H9 (cell line): ENCODE measurements around the gene ZNF709. TPM values are rescaled to one million over a fixed set of nuclear protein-coding genes. Genes with fewer than 3 reads are reported as not detected.
A peak's percentile ranks its signal among the peaks of the same experiment; 100 is the strongest.
"Not testable (repeated sequence)": the region's sequence is repeated elsewhere in the genome, so short reads cannot be mapped to it uniquely, and the experiment has no call there.

Experiments used
- DNase-seq: peaks from one replicate; pipeline ENCODE4 v3.0.0-alpha.2; 2017
- H2AFZ ChIP-seq: one replicate; pipeline ENCODE4 v1.6.1; 2013; ENCODE audit warnings: mild to moderate bottlenecking, low read length, control low read depth, moderate library complexity
- H2AK5ac ChIP-seq: 2 replicates; pipeline ENCODE4 v1.6.1; 2013; ENCODE audit warnings: low read length, control low read depth, mixed read lengths; ENCODE audit not compliant: insufficient read length
- H2BK120ac ChIP-seq: one replicate; pipeline ENCODE4 v1.6.1; 2013; ENCODE audit warnings: low read depth, mild to moderate bottlenecking, low read length, control low read depth, inconsistent platforms; ENCODE audit not compliant: poor library complexity, severe bottlenecking
- H2BK12ac ChIP-seq: 2 replicates; pipeline ENCODE4 v1.6.1; 2013; ENCODE audit warnings: low read length, control low read depth, mixed read lengths, low read depth; ENCODE audit not compliant: insufficient read length
- H2BK15ac ChIP-seq: 2 replicates; pipeline ENCODE4 v1.6.1; 2013; ENCODE audit warnings: low read depth, low read length, control low read depth
- H2BK20ac ChIP-seq: one replicate; pipeline ENCODE4 v1.6.1; 2013; ENCODE audit warnings: low read depth, mild to moderate bottlenecking, low read length, control low read depth, inconsistent platforms; ENCODE audit not compliant: poor library complexity, severe bottlenecking
- H2BK5ac ChIP-seq: 2 replicates; pipeline ENCODE4 v1.6.1; 2013; ENCODE audit warnings: low read length, control low read depth, mixed read lengths; ENCODE audit not compliant: insufficient read length
- H3K14ac ChIP-seq: 2 replicates; pipeline ENCODE4 v1.6.1; 2013; ENCODE audit warnings: low read length, control low read depth; ENCODE audit not compliant: insufficient read depth
- H3K18ac ChIP-seq: 2 replicates; pipeline ENCODE4 v1.6.1; 2013; ENCODE audit warnings: low read depth, mild to moderate bottlenecking, mixed read lengths, low read length, control low read depth; ENCODE audit not compliant: insufficient read length
- H3K23ac ChIP-seq: 2 replicates; pipeline ENCODE4 v1.6.1; 2013; ENCODE audit warnings: low read length, control low read depth, mixed read lengths, low read depth; ENCODE audit not compliant: insufficient read length
- H3K23me2 ChIP-seq: 2 replicates; pipeline ENCODE4 v1.6.1; 2013; ENCODE audit warnings: low read depth, mild to moderate bottlenecking, mixed read lengths, low read length, control low read depth; ENCODE audit not compliant: insufficient read length, poor library complexity, severe bottlenecking
- H3K27ac ChIP-seq: 2 replicates; pipeline ENCODE4 v1.5.1; 2013; ENCODE audit warnings: low read length, control low read depth, mixed read lengths, low read depth; ENCODE audit not compliant: insufficient read length
- H3K27me3 ChIP-seq: 2 replicates; pipeline ENCODE4 v1.6.1; 2013; ENCODE audit warnings: low read length, control low read depth, inconsistent platforms; ENCODE audit not compliant: insufficient read depth
- H3K4ac ChIP-seq: 2 replicates; pipeline ENCODE4 v1.6.1; 2013; ENCODE audit warnings: low read depth, mild to moderate bottlenecking, control low read depth, inconsistent platforms, low read length, moderate library complexity
- H3K4me1 ChIP-seq: 2 replicates; pipeline ENCODE4 v1.6.1; 2013; ENCODE audit warnings: low read length, control low read depth, inconsistent platforms; ENCODE audit not compliant: insufficient read depth
- H3K4me2 ChIP-seq: 2 replicates; pipeline ENCODE4 v1.6.1; 2013; ENCODE audit warnings: low read length, control low read depth, mixed read lengths; ENCODE audit not compliant: insufficient read length, insufficient read depth
- H3K56ac ChIP-seq: 2 replicates; pipeline ENCODE4 v1.6.1; 2013; ENCODE audit warnings: low read depth, mild to moderate bottlenecking, mixed read lengths, low read length, control low read depth; ENCODE audit not compliant: insufficient read length
- H3K79me1 ChIP-seq: 2 replicates; pipeline ENCODE4 v1.6.1; 2013; ENCODE audit warnings: low read depth, mild to moderate bottlenecking, moderate library complexity, low read length, control low read depth, inconsistent platforms; ENCODE audit not compliant: insufficient read depth, poor library complexity, severe bottlenecking
- H3K79me2 ChIP-seq: 2 replicates; pipeline ENCODE4 v1.6.1; 2013; ENCODE audit warnings: low read length, control low read depth, inconsistent platforms; ENCODE audit not compliant: insufficient read depth
- H3K9ac ChIP-seq: 2 replicates; pipeline ENCODE4 v1.6.1; 2013; ENCODE audit warnings: low read length, control low read depth, mixed read lengths; ENCODE audit not compliant: insufficient read length; ENCODE audit errors: extremely low read depth
- H3K9me3 ChIP-seq: one replicate; pipeline ENCODE4 v1.6.1; 2013; ENCODE audit warnings: low read depth, low read length, inconsistent platforms; ENCODE audit not compliant: control insufficient read depth
- H3T11ph ChIP-seq: one replicate; pipeline ENCODE4 v1.6.1; 2013; ENCODE audit warnings: mild to moderate bottlenecking, low read length, control low read depth, inconsistent platforms
- H4K20me1 ChIP-seq: one replicate; pipeline ENCODE4 v1.6.1; 2013; ENCODE audit not compliant: control insufficient read depth, insufficient read length, insufficient read depth
- H4K5ac ChIP-seq: 2 replicates; pipeline ENCODE4 v1.6.1; 2013; ENCODE audit warnings: low read depth, mild to moderate bottlenecking, mixed read lengths, low read length, control low read depth; ENCODE audit not compliant: insufficient read length
- H4K8ac ChIP-seq: replicated peaks from 2 replicates; pipeline ENCODE4 v1.6.1; 2013; ENCODE audit warnings: low read length, control low read depth, mixed read lengths, low read depth; ENCODE audit not compliant: insufficient read length
- H4K91ac ChIP-seq: 2 replicates; pipeline ENCODE4 v1.6.1; 2013; ENCODE audit warnings: low read depth, mild to moderate bottlenecking, moderate library complexity, mixed read lengths, low read length, control low read depth; ENCODE audit not compliant: insufficient read length
- H3K27ac Mint-ChIP-seq, 3 experiments: 2 replicates in 2 of 3; 3 replicates in 1 of 3; pipeline ENCODE4 v1.8.0; 2020 to 2021; ENCODE audit warnings: mixed read lengths in 3 of 3, mild to moderate bottlenecking in 1 of 3, moderate library complexity in 1 of 3
- H3K27me3 Mint-ChIP-seq: 2 replicates; pipeline ENCODE4 v1.8.0; 2021; ENCODE audit warnings: low read depth, mild to moderate bottlenecking, moderate library complexity, mixed read lengths
- H3K36me3 Mint-ChIP-seq, 3 experiments: 2 replicates in 2 of 3; 3 replicates in 1 of 3; pipeline ENCODE4 v1.8.0; 2020 to 2021; ENCODE audit warnings: low read depth in 3 of 3, mixed read lengths in 3 of 3; ENCODE audit not compliant: insufficient read depth in 1 of 3
- H3K4me1 Mint-ChIP-seq, 2 experiments: 2 replicates each; pipeline ENCODE4 v1.8.0; 2020; ENCODE audit warnings: mixed read lengths in 2 of 2
- H3K4me3 Mint-ChIP-seq, 2 experiments: 2 replicates in 1 of 2; 3 replicates in 1 of 2; pipeline ENCODE4 v1.8.0; 2020 to 2021; ENCODE audit warnings: mild to moderate bottlenecking in 2 of 2, mixed read lengths in 2 of 2, moderate library complexity in 1 of 2
- H3K9me3 Mint-ChIP-seq, 2 experiments: 2 replicates in 1 of 2; 3 replicates in 1 of 2; pipeline ENCODE4 v1.8.0; 2020; ENCODE audit warnings: mild to moderate bottlenecking in 2 of 2, mixed read lengths in 2 of 2, moderate library complexity in 1 of 2
- CTCF ChIP-seq: fragments of 200-600 bp; sonication (generic); conservative IDR thresholded peaks from 3 replicates; pipeline ENCODE4 v1.8.0; 2021; ENCODE audit warnings: antibody characterized with exemption, mild to moderate bottlenecking
- WGBS: extraction: QIAGEN DNeasy Blood & Tissue Kit; methylation state at CpG from one replicate; pipeline ENCODE4 v1.1.7; 2013; ENCODE audit warnings: missing lambda C conversion rate, low lambda C conversion rate, mixed read lengths; ENCODE audit not compliant: insufficient read length; ENCODE audit errors: extremely low coverage; 5-methylcytosine and 5-hydroxymethylcytosine counted together
- total RNA-seq: library from RNA; stranded (reverse); gene quantifications from 2 replicates; pipeline ENCODE4 v1.2.1, GENCODE V29; 2021

The ZNF709 gene
- total RNA-seq, 1 experiment from 2014 or later = 2.1 TPM

- H3K4me1 Mint-ChIP-seq = peaks cover 5 to 10% of the 10 kb centered on the region in 2 experiments
- Histone ChIP-seq H3K18ac (no peak overlapping the region), H3K4me2 (no peak overlapping the region), H3T11ph (no peak overlapping the region), H3K23ac (no peak overlapping the region), H3K79me2 (0 out of 2 replicates have a peak, but pooled peaks cover 2% of the 10 kb centered on the region), H3K9ac (no peak overlapping the region), H4K91ac (no peak overlapping the region), H4K20me1 (no peaks in the 10 kb centered on the region), H2BK120ac (no peak overlapping the region), H3K27ac (no peak overlapping the region), H2BK20ac (no peak overlapping the region), H3K56ac (no peak overlapping the region), H3K79me1 (peaks cover 3% of the 10 kb centered on the region), H2BK12ac (no peak overlapping the region), H3K27me3 (no peaks in the 10 kb centered on the region), H3K4me1 (no peaks in the 10 kb centered on the region), H4K5ac (peak overlapping the region; percentile 91), H4K8ac (no peak overlapping the region), H3K9me3 (no peaks in the 10 kb centered on the region), H2AFZ (no peak overlapping the region), H2BK5ac (peak overlapping the region; percentile 38), H3K14ac (no peak overlapping the region), H2BK15ac (no peak overlapping the region), H2AK5ac (no peak overlapping the region), H3K4ac (no peak overlapping the region), H3K23me2 (no peaks in the 10 kb centered on the region)
- no CpG with 5 or more reads among the region's 5 CpGs for WGBS
- H3K4me3 Mint-ChIP-seq = no peak overlapping the region; a peak in 1 of 5 replicates
- no peaks in the 10 kb centered on the region for H3K27me3 Mint-ChIP-seq
- TF ChIP-seq CTCF = no peak
- no peak for DNase-seq
- H3K27ac Mint-ChIP-seq = peak overlapping the region in 1 of 3 experiments; percentile 68; a peak in 3 of 7 replicates
- H3K9me3 Mint-ChIP-seq = peaks cover 0 to 21% of the 10 kb centered on the region in 2 experiments; a peak in 3 of 5 replicates
- peaks cover 0 to 1% (median 0%) of the 10 kb centered on the region in 3 experiments; a peak in 3 of 7 replicates for H3K36me3 Mint-ChIP-seq
Measured at GRCh38 chr19:12478234-12478941, 6.2 kb downstream of the ZNF709 start.

GRCh38 chr19:12467651-12468050 lies 17.0 kb downstream of the ZNF709 start:
- H3K14ac ChIP-seq, H3K23ac ChIP-seq, H3K4me3 Mint-ChIP-seq, DNase-seq, H3K4me2 ChIP-seq, H3K9ac ChIP-seq, H3K56ac ChIP-seq, H3K27me3 Mint-ChIP-seq, H4K91ac ChIP-seq, H3K4ac ChIP-seq, H3K18ac ChIP-seq, H2BK5ac ChIP-seq, H3K79me1 ChIP-seq, H4K5ac ChIP-seq, H3K4me1 Mint-ChIP-seq, H2BK120ac ChIP-seq, H3K23me2 ChIP-seq, H3K79me2 ChIP-seq, H3K27ac ChIP-seq, H3T11ph ChIP-seq, H2BK20ac ChIP-seq, H4K8ac ChIP-seq, H4K20me1 ChIP-seq, H2AK5ac ChIP-seq, H2BK15ac ChIP-seq, H2BK12ac ChIP-seq, H3K27me3 ChIP-seq, H3K4me1 ChIP-seq, H3K27ac Mint-ChIP-seq, H2AFZ ChIP-seq: not testable (repeated sequence)
- Mint-ChIP-seq H3K36me3 (peaks cover 45 to 49% (median 46%) of the 10 kb centered on the region in 3 experiments), H3K9me3 (peaks cover 69 to 74% of the 10 kb centered on the region in 2 experiments)
- H3K9me3 ChIP-seq = peaks cover 46% of the 10 kb centered on the region
- no CpG with 5 or more reads among the region's 33 CpGs for WGBS
